ENCODE results near the gene KRTAP5-4. TPM values are rescaled to one million over a fixed set of nuclear protein-coding genes. Genes with fewer than 3 reads are reported as not detected.
A peak's percentile ranks its signal among the peaks of the same experiment; 100 is the strongest.
"Not testable (repeated sequence)": the region's sequence is repeated elsewhere in the genome, so short reads cannot be mapped to it uniquely, and the experiment has no call there.

The KRTAP5-4 gene
- polyA plus RNA-seq, 1 donor, result not detected

DNA sequence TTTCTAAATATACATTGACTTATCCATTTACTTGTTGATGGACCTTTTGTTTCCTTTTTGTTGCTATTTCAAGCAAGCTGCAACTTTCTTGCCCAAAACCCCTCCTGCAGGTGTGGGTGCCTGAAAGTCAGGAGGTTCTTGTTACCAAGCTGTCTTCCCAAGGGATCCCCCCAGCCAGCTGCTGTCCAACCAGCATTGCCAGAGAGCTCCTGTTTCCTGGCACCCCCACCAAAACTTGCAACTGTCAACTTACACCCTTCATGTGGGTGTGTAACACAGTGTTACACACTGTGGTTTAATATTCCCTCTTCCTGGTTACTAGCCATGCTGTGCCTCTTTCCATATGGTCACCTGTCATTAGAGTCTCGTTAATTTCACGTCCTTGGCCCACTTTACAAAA, 35.2 kb downstream of the KRTAP5-4 start:
- Histone ChIP-seq H3K4me3 (ENCODE audit: low read length) (no peak overlapping the region), H3K36me3 (ENCODE audit: control insufficient read depth, insufficient read depth, low read length) (no peaks in the 10 kb centered on the region), H3K27ac (ENCODE audit: low read length) (no peak overlapping the region), H3K4me1 (ENCODE audit: control insufficient read depth, insufficient read depth, low read length) (no peaks in the 10 kb centered on the region), H3K27me3 (ENCODE audit: control insufficient read depth, insufficient read depth, low read length) (no peaks in the 10 kb centered on the region), H3K9me3 (ENCODE audit: control insufficient read depth, low read depth, low read length) (no peaks in the 10 kb centered on the region)
- WGBS (ENCODE audit: insufficient coverage, low lambda C conversion rate), result 100% methylated on average over 2 of the region's 2 CpGs
- no peak for DNase-seq

DNA sequence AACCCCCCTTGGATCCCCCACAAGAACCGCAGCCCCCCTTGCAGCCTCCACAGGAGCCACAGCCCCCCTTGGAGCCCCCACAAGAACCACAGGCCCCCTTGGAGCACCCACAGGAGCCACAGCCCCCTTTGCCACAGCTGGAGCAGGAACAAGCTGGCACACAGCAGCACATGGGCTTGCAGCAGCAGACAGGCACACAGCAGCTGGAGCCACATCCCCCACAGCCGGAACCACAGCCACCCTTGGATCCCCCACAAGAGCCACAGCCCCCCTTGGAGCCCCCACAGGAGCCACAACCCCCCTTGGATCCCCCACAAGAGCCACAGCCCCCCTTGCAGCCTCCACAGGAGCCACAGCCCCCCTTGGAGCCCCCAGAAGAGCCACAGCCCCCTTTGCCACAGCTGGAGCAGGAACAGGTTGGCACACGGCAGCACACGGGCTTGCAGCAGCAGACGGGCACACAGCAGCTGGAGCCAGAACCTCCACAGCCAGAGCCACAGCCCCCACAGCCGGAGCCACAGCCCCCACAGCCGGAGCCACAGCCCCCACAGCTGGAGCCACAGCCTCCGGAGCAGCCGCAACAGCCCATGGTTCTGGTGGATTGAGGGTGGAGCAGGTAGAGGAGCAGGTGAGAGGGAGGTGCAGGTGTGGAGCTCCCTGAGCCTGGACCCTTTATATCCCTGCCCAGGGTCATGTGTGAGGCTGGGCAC, 37.1 kb downstream of the KRTAP5-4 start, which contains the start of gene KRTAP5-1:
KRTAP5-1 (minus strand) TSS at position 623 of the 710 bp plus-strand sequence; CDS start at position 589, 34 bp downstream.
- DNase-seq; H3K9me3 ChIP-seq (ENCODE audit: control insufficient read depth, low read depth, low read length); H3K36me3 ChIP-seq (ENCODE audit: control insufficient read depth, insufficient read depth, low read length); H3K27me3 ChIP-seq (ENCODE audit: control insufficient read depth, insufficient read depth, low read length); H3K4me3 ChIP-seq (ENCODE audit: low read length); H3K27ac ChIP-seq (ENCODE audit: low read length); H3K4me1 ChIP-seq (ENCODE audit: control insufficient read depth, insufficient read depth, low read length): not testable (repeated sequence)
- no CpG with 5 or more reads among the region's 9 CpGs for WGBS (ENCODE audit: insufficient coverage, low lambda C conversion rate)

DNA sequence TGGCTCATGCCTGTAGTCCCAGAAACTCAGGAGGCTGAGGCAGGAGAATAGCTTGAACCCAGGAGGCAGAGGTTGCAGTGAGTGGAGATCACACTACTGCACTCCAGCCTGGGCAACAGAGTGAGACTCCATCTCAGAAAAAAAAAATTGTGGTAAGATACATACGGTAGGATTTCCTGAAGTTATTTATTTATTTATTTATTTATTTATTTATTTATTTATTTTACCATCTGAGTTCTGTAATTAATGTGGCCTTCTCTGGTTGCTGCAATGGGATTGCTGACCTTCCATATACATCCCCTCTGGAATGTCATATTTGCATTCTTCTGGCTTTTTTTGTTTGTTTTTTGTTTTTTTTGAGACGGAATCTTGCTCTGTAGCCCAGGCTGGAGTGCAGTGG, 39.0 kb downstream of the KRTAP5-4 start:
- H3K27ac ChIP-seq (ENCODE audit: low read length); H3K9me3 ChIP-seq (ENCODE audit: control insufficient read depth, low read depth, low read length); H3K27me3 ChIP-seq (ENCODE audit: control insufficient read depth, insufficient read depth, low read length); H3K4me1 ChIP-seq (ENCODE audit: control insufficient read depth, insufficient read depth, low read length); H3K36me3 ChIP-seq (ENCODE audit: control insufficient read depth, insufficient read depth, low read length); H3K4me3 ChIP-seq (ENCODE audit: low read length); DNase-seq: not testable (repeated sequence)
- WGBS (ENCODE audit: insufficient coverage, low lambda C conversion rate), result 80% methylated on average over 2 of the region's 2 CpGs

DNA sequence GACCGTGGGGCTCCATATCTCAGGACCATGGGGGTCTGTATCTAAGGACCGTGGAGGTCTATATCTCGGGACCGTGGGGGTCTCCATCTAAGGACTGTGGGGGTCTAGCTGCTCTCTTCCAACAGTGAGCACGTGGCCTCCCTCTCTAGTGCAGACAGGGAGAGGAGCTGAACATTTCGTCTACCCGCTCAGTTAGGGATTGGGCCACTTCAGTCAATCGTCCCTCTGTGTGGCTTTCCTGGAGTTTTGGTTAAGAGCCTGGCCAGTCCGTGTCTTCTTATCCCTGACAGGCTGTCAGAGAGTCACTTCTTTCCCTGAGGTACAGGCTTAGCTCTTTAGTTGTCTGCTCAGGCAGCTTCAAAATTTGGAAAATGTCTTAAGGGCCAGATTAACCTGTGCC, 40.0 kb downstream of the KRTAP5-4 start:
- Histone ChIP-seq H3K36me3 (ENCODE audit: control insufficient read depth, insufficient read depth, low read length) (no peaks in the 10 kb centered on the region), H3K4me1 (ENCODE audit: control insufficient read depth, insufficient read depth, low read length) (no peaks in the 10 kb centered on the region), H3K27ac (ENCODE audit: low read length) (no peak overlapping the region), H3K27me3 (ENCODE audit: control insufficient read depth, insufficient read depth, low read length) (no peaks in the 10 kb centered on the region), H3K4me3 (ENCODE audit: low read length) (no peak overlapping the region), H3K9me3 (ENCODE audit: control insufficient read depth, low read depth, low read length) (peaks cover 8% of the 10 kb centered on the region)
- DNase-seq, result no peak
- WGBS (ENCODE audit: insufficient coverage, low lambda C conversion rate), result no CpG with 5 or more reads among the region's 9 CpGs

DNA sequence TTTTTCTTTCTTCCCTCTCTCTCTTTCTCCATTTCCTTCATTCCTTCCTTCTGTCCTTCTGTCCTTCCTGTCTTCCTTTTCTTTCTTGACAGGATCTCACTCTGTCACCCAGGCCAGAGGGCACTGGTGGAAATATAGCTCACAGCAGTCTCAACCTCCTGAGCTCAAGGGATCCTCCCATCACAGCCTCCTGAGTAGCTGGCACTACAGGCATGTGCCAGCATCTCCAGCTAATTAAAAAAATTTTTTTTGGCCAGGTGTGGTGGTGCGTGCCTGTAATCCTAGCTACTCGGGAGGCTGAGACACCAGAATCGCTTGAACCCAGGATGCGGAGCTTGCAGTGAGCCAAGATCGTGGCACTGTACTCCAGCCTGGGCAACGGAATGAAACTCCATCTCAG, 45.1 kb downstream of the KRTAP5-4 start:
- Histone ChIP-seq H3K27me3 (ENCODE audit: control insufficient read depth, insufficient read depth, low read length) (peaks cover 16% of the 10 kb centered on the region), H3K36me3 (ENCODE audit: control insufficient read depth, insufficient read depth, low read length) (no peaks in the 10 kb centered on the region), H3K4me1 (ENCODE audit: control insufficient read depth, insufficient read depth, low read length) (peaks cover 14% of the 10 kb centered on the region), H3K27ac (ENCODE audit: low read length) (no peak overlapping the region), H3K9me3 (ENCODE audit: control insufficient read depth, low read depth, low read length) (peaks cover 8% of the 10 kb centered on the region), H3K4me3 (ENCODE audit: low read length) (no peak overlapping the region)
- WGBS (ENCODE audit: insufficient coverage, low lambda C conversion rate), result no CpG with 5 or more reads among the region's 6 CpGs
- no peak for DNase-seq

DNA sequence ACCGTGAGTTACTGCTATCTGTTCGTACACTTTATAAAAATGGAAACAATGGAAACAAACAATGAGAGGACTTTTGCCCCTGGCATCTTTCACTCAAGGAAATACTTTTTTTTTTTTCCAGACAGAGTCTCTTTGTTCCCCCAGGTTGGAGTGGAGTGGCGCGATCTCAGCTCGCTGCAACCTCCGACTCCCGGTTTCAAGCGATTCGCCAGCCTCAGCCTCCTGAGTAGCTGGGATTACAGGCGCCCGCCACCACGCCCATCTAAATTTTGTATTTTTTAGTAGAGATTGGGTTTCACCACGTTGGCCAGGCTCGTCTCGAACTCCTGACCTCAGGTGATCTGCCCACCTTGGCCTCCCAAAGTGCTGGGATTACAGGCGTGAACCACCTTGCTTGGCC, 46.2 kb downstream of the KRTAP5-4 start:
- H3K4me1 ChIP-seq (ENCODE audit: control insufficient read depth, insufficient read depth, low read length), result peaks cover 17% of the 10 kb centered on the region
- H3K9me3 ChIP-seq (ENCODE audit: control insufficient read depth, low read depth, low read length); H3K4me3 ChIP-seq (ENCODE audit: low read length); H3K36me3 ChIP-seq (ENCODE audit: control insufficient read depth, insufficient read depth, low read length); H3K27ac ChIP-seq (ENCODE audit: low read length): not testable (repeated sequence)
- WGBS (ENCODE audit: insufficient coverage, low lambda C conversion rate), result no CpG with 5 or more reads among the region's 16 CpGs
- peaks cover 16% of the 10 kb centered on the region for H3K27me3 ChIP-seq (ENCODE audit: control insufficient read depth, insufficient read depth, low read length)
- peak in 1 of 2 donors; percentile 35 for DNase-seq

DNA sequence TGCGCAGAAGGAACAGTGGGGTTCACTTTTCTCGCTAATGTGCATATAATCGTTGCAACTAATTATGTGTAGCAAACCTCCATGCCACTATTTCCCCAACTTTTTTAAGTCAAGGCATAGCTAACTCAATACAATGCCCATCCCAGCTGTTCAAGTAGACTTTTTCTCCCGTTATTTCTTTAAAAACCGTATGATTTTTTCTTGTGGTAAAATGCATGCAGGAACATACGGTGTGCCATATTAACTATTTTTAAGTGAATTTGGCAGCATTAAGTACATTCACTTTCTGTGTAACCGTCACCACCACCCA, 47.0 kb downstream of the KRTAP5-4 start:
- 22% methylated on average over 5 of the region's 7 CpGs for WGBS (ENCODE audit: insufficient coverage, low lambda C conversion rate)
- H3K9me3 ChIP-seq (ENCODE audit: control insufficient read depth, low read depth, low read length), result peaks cover 8% of the 10 kb centered on the region
- no peak for DNase-seq
- H3K36me3 ChIP-seq (ENCODE audit: control insufficient read depth, insufficient read depth, low read length), result no peaks in the 10 kb centered on the region
- peaks cover 25% of the 10 kb centered on the region for H3K4me1 ChIP-seq (ENCODE audit: control insufficient read depth, insufficient read depth, low read length)
- H3K27ac ChIP-seq (ENCODE audit: low read length), result no peak overlapping the region
- H3K27me3 ChIP-seq (ENCODE audit: control insufficient read depth, insufficient read depth, low read length), result peaks cover 16% of the 10 kb centered on the region
- H3K4me3 ChIP-seq (ENCODE audit: low read length), result no peak overlapping the region

DNA sequence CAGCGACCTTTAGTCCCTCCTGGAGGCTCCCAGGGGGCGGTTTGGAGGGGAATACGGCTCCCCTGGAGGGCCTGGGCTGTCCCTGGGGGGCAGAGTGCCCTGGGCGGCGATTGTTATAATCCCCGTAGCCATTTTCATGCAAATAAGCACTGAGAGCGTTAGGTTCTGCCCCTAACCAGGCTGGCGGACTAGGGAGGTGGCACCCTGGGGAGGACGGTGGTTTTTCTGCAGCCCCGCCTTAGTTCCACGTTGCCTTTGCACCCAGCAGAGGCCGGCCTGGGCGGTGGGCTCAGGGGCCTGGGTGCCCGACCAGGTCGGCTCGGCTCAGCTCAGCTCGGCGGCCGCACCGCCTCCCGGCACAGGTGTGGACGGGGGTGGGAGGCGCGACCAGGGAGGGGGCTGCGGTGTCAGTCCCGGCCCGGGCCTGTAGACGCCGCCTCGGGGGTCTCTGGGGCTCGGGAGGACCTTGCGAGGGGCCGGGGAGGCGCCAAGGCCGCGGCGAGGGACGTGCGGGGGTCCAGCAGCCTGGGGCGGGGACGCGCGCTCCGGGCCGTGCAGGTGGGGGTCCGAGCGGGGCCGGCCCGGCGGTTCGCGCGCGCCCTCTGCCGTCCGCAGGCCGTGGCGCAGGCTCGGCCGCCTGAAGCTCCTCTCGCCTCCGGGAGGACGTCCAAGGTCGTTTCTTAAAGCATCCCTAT, 47.6 kb downstream of the KRTAP5-4 start:
- Histone ChIP-seq H3K9me3 (ENCODE audit: control insufficient read depth, low read depth, low read length) (peaks cover 8% of the 10 kb centered on the region), H3K4me1 (ENCODE audit: control insufficient read depth, insufficient read depth, low read length) (peaks cover 30% of the 10 kb centered on the region), H3K4me3 (ENCODE audit: low read length) (peak overlapping the region; percentile 49), H3K36me3 (ENCODE audit: control insufficient read depth, insufficient read depth, low read length) (no peaks in the 10 kb centered on the region), H3K27ac (ENCODE audit: low read length) (peak overlapping the region; percentile 86), H3K27me3 (ENCODE audit: control insufficient read depth, insufficient read depth, low read length) (peaks cover 16% of the 10 kb centered on the region)
- DNase-seq, result peak; percentile 69 to 86
- WGBS (ENCODE audit: insufficient coverage, low lambda C conversion rate), result no CpG with 5 or more reads among the region's 64 CpGs

DNA sequence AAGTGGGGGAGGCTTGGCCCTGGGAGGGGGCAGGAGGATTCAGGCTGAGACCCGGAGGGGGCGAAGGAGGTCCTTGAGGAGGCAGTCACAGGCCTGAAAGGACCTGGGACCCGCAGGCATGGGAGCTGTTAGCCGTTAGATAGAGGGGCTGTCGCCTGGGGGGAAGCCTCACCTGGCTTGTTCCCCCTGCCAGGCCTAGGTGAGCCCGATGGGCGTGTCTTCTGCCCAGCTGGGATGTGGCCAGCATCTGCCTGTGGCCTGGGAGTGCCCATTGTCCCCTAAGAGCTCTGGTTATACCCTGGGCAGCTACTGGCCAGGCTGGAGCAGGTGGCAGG, 48.1 kb downstream of the KRTAP5-4 start:
- no peaks in the 10 kb centered on the region for H3K36me3 ChIP-seq (ENCODE audit: control insufficient read depth, insufficient read depth, low read length)
- H3K4me3 ChIP-seq (ENCODE audit: low read length), result peak overlapping the region; percentile 49
- peaks cover 35% of the 10 kb centered on the region for H3K4me1 ChIP-seq (ENCODE audit: control insufficient read depth, insufficient read depth, low read length)
- H3K9me3 ChIP-seq (ENCODE audit: control insufficient read depth, low read depth, low read length), result peaks cover 8% of the 10 kb centered on the region
- no peak for DNase-seq
- H3K27ac ChIP-seq (ENCODE audit: low read length), result peak overlapping the region; percentile 86
- no CpG with 5 or more reads among the region's 7 CpGs for WGBS (ENCODE audit: insufficient coverage, low lambda C conversion rate)
- H3K27me3 ChIP-seq (ENCODE audit: control insufficient read depth, insufficient read depth, low read length), result peaks cover 16% of the 10 kb centered on the region

DNA sequence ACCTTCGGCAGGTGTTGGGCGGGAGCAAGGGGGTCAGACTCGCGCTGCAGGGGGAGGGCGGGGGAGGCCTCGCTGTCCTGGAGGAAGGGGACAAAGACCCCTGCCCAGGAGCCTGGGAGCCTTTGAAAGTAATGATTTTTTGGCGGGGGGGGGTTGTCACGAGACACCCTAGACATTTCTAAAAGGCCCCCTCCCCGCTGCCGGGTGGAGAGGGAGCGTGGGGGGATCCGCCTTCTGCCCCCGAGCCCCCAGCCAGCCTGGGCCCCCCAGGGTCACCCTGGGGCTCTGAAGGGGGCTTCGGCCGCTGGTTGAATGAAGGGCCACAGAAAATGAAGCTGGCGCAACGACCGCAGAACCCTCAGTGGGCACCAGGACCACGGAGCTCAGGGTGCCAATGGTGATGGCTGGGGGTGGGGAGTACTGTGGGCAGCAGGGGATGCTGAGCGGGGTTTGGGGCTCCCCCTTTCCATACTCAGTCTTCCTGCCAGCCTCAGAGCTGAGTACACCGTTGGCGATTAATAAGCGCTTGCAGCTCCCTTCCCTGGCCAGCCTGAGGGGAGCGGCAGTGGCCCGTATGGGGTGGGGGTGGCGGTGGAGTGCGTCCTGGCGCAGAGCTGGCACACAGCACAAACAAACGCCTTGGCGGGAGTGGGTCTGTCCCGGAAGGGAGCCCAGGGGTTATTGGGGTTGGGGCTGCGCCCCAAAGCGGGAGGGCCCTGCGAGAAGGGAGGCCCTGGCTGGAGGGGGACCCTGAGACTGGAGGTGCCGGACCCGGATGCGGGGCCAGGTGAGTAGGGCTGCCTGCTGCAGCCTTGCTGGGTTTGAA, 48.6 kb downstream of the KRTAP5-4 start:
- peak overlapping the region; percentile 86 for H3K27ac ChIP-seq (ENCODE audit: low read length)
- H3K4me3 ChIP-seq (ENCODE audit: low read length), result peak overlapping the region; percentile 49
- H3K9me3 ChIP-seq (ENCODE audit: control insufficient read depth, low read depth, low read length), result peaks cover 3% of the 10 kb centered on the region
- H3K4me1 ChIP-seq (ENCODE audit: control insufficient read depth, insufficient read depth, low read length), result peaks cover 41% of the 10 kb centered on the region
- no CpG with 5 or more reads among the region's 37 CpGs for WGBS (ENCODE audit: insufficient coverage, low lambda C conversion rate)
- no peaks in the 10 kb centered on the region for H3K36me3 ChIP-seq (ENCODE audit: control insufficient read depth, insufficient read depth, low read length)
- peak in 1 of 2 donors; percentile 79 for DNase-seq
- peaks cover 16% of the 10 kb centered on the region for H3K27me3 ChIP-seq (ENCODE audit: control insufficient read depth, insufficient read depth, low read length)

Data from large intestine (tissue), 3 donors.